ENCODE data around the gene CHMP2A. TPM values are rescaled to one million over a fixed set of nuclear protein-coding genes. Genes with fewer than 3 reads are reported as not detected.
A peak's percentile ranks its signal among the peaks of the same experiment; 100 is the strongest.
"Not testable (repeated sequence)": the region's sequence is repeated elsewhere in the genome, so short reads cannot be mapped to it uniquely, and the experiment has no call there.

The CHMP2A gene
- total RNA-seq, 2 experiments from 2014 or later: 96.4 to 108 TPM

GRCh38 chr19:58515259-58515658, 39.6 kb downstream of the CHMP2A start:
- peak overlapping the region; percentile 4 for H3K4me3 Mint-ChIP-seq
- DNase-seq (no peak), ATAC-seq (no peak)
- no peaks in the 10 kb centered on the region for H3K27me3 Mint-ChIP-seq
- CTCF ChIA-PET: interaction anchor here (1.1 to 3.5 kb wide), 2 partner anchors 15 to 65 kb away, joined by 3 to 41 read pairs; no protein-coding TSS in a partner anchor
- H3K36me3 Mint-ChIP-seq: peaks cover 9% of the 10 kb centered on the region
- no peaks in the 10 kb centered on the region for H3K9me3 Mint-ChIP-seq (ENCODE audit: low read depth)
- peak overlapping the region; percentile 69 for H3K27ac Mint-ChIP-seq
- H3K4me1 Mint-ChIP-seq: peaks cover 56% of the 10 kb centered on the region

GRCh38 chr19:58514564-58515022, 40.3 kb downstream of the CHMP2A start:
- no peak for ATAC-seq
- Mint-ChIP-seq H3K9me3 (ENCODE audit: low read depth) (no peaks in the 10 kb centered on the region), H3K4me3 (peak overlapping the region; percentile 79), H3K27me3 (no peaks in the 10 kb centered on the region), H3K4me1 (peaks cover 50% of the 10 kb centered on the region), H3K27ac (peak overlapping the region; percentile 85), H3K36me3 (peaks cover 9% of the 10 kb centered on the region)
- CTCF ChIA-PET: interaction anchor here (0.6 to 3.5 kb wide), 34 partner anchors 9 to 356 kb away, joined by 3 to 41 read pairs (median 4); partner anchors contain the start of genes CHMP2A, MZF1, TRIM28 and ZNF132
- DNase-seq: no peak

- CTCF ChIA-PET: interaction anchor here (0.6 to 3.5 kb wide), 33 partner anchors 9 to 355 kb away, joined by 3 to 41 read pairs (median 4); partner anchors contain the start of genes CHMP2A, MZF1, TRIM28 and ZNF132
- H3K27me3 Mint-ChIP-seq: no peaks in the 10 kb centered on the region
- DNase-seq (peak; percentile 97), ATAC-seq (peak; percentile 94)
- peak overlapping the region; percentile 88 for H3K27ac Mint-ChIP-seq
- H3K4me1 Mint-ChIP-seq: peaks cover 48% of the 10 kb centered on the region
- peak overlapping the region; percentile 79 for H3K4me3 Mint-ChIP-seq
- no peaks in the 10 kb centered on the region for H3K9me3 Mint-ChIP-seq (ENCODE audit: low read depth)
- peaks cover 9% of the 10 kb centered on the region for H3K36me3 Mint-ChIP-seq
Observed at GRCh38 chr19:58513694-58514563, 41.0 kb downstream of the CHMP2A start.

- Mint-ChIP-seq H3K4me3 (no peak overlapping the region), H3K4me1 (peaks cover 41% of the 10 kb centered on the region), H3K27me3 (no peaks in the 10 kb centered on the region), H3K9me3 (ENCODE audit: low read depth) (no peaks in the 10 kb centered on the region), H3K27ac (peak overlapping the region; percentile 88), H3K36me3 (peaks cover 9% of the 10 kb centered on the region)
- ATAC-seq (no peak), DNase-seq (no peak)
- CTCF ChIA-PET: interaction anchor here (1.0 to 3.5 kb wide), 20 partner anchors 8 to 187 kb away, joined by 3 to 41 read pairs (median 6); partner anchors contain the start of genes CHMP2A, MZF1, TRIM28 and ZNF324B
Observed at GRCh38 chr19:58513213-58513693, 41.7 kb downstream of the CHMP2A start.

GRCh38 chr19:58511353-58512208, 43.3 kb downstream of the CHMP2A start, which contains the start of gene SLC27A5:
TSS of gene SLC27A5 (minus strand) at chr19:58511992. CDS start at chr19:58511955, 37 bp downstream.
- peaks cover 28% of the 10 kb centered on the region for H3K4me1 Mint-ChIP-seq
- H3K36me3 Mint-ChIP-seq: peaks cover 15% of the 10 kb centered on the region
- no peaks in the 10 kb centered on the region for H3K27me3 Mint-ChIP-seq
- DNase-seq: no peak
- H3K27ac Mint-ChIP-seq: no peak within 1 kb of the TSS
- no peak within 1 kb of the TSS for H3K4me3 Mint-ChIP-seq
- ATAC-seq: no peak
- H3K9me3 Mint-ChIP-seq (ENCODE audit: low read depth): peaks cover 8% of the 10 kb centered on the region
- CTCF ChIA-PET: interaction anchor here (1.8 to 3.5 kb wide), 3 partner anchors 8 to 69 kb away, joined by 4 to 41 read pairs (median 29); partner anchors contain the start of gene ZBTB45

GRCh38 chr19:58510084-58510862, 44.6 kb downstream of the CHMP2A start:
- H3K9me3 Mint-ChIP-seq (ENCODE audit: low read depth): peaks cover 10% of the 10 kb centered on the region
- no peak overlapping the region for H3K4me3 Mint-ChIP-seq
- H3K27ac Mint-ChIP-seq: no peak overlapping the region
- CTCF ChIA-PET: interaction anchor here (1.8 kb wide), 1 partner anchor 10 kb away, joined by 4 read pairs; the partner anchor contains the start of gene ZBTB45
- peaks cover 8% of the 10 kb centered on the region for H3K36me3 Mint-ChIP-seq
- H3K4me1 Mint-ChIP-seq: peaks cover 18% of the 10 kb centered on the region
- DNase-seq (no peak), ATAC-seq (no peak)
- no peaks in the 10 kb centered on the region for H3K27me3 Mint-ChIP-seq

- Mint-ChIP-seq H3K36me3 (peaks cover 8% of the 10 kb centered on the region), H3K27ac (no peak overlapping the region), H3K9me3 (ENCODE audit: low read depth) (peaks cover 10% of the 10 kb centered on the region), H3K4me1 (peaks cover 14% of the 10 kb centered on the region), H3K4me3 (no peak overlapping the region), H3K27me3 (no peaks in the 10 kb centered on the region)
- ATAC-seq (no peak), DNase-seq (no peak)
- CTCF ChIA-PET: interaction anchor here (1.2 to 1.8 kb wide), 2 partner anchors 10 kb away, joined by 3 to 4 read pairs; partner anchors contain the start of gene ZBTB45
Observed at GRCh38 chr19:58509731-58510083, 45.2 kb downstream of the CHMP2A start.

- ATAC-seq, CTCF ChIA-PET: not testable (repeated sequence)
Observed at GRCh38 chr19:58507602-58508223, 47.2 kb downstream of the CHMP2A start.

More at GRCh38 chr19:58507602-58508223, 47.2 kb downstream of the CHMP2A start:
- H3K4me1 Mint-ChIP-seq; H3K9me3 Mint-ChIP-seq (ENCODE audit: low read depth); DNase-seq; H3K27me3 Mint-ChIP-seq; H3K27ac Mint-ChIP-seq; H3K4me3 Mint-ChIP-seq; H3K36me3 Mint-ChIP-seq: not testable (repeated sequence)

Small RNAs within 50 kb of the gene (microRNA-seq; reads per million reads assigned to microRNA genes)
- 3.4 reads per million for gene MIR6807

Other genes starting within 250 kb of the CHMP2A start
- 10 to 100 TPM; 78.3 to 82.7 TPM for gene ERVK3-1, start 249.7 kb downstream of the CHMP2A start, total RNA-seq
- 1 to 10 TPM; 4.4 to 6.3 TPM for gene ZSCAN22, start 228.1 kb downstream of the CHMP2A start, total RNA-seq
- 10 to 100 TPM; 12.2 to 12.8 TPM for gene A1BG, start 201.6 kb downstream of the CHMP2A start, total RNA-seq
- gene ZNF497, start 192.4 kb downstream of the CHMP2A start, total RNA-seq: under 1 TPM; 0.87 to 0.91 TPM
- 1 to 10 TPM in 1 of 2 experiments, under 1 TPM in 1; 0.98 to 1.2 TPM for gene ZNF837, start 174.1 kb downstream of the CHMP2A start, total RNA-seq
- gene RPS5, start 167.8 kb downstream of the CHMP2A start, total RNA-seq: 1,000 to 10,000 TPM in 1 of 2 experiments, 100 to 1,000 TPM in 1; 914 to 1,022 TPM
- gene RNF225, start 159.4 kb downstream of the CHMP2A start, total RNA-seq: under 1 TPM; 0.61 to 0.70 TPM
- gene ZNF584, start 146.5 kb downstream of the CHMP2A start, total RNA-seq: 10 to 100 TPM in 1 of 2 experiments, 1 to 10 TPM in 1; 7.8 to 11.2 TPM
- 1 to 10 TPM; 5.4 to 5.8 TPM for gene ZNF132, start 115.0 kb downstream of the CHMP2A start, total RNA-seq
- 10 to 100 TPM; 13.1 to 14.4 TPM for gene ZNF324B, start 103.5 kb downstream of the CHMP2A start, total RNA-seq
- gene ZNF324, start 88.0 kb downstream of the CHMP2A start, total RNA-seq: 10 to 100 TPM; 12.8 to 13.9 TPM
- gene ZNF446, start 78.8 kb downstream of the CHMP2A start, total RNA-seq: 1 to 10 TPM; 5.9 to 7.4 TPM
- gene SLC27A5, start 43.1 kb downstream of the CHMP2A start, total RNA-seq: 10 to 100 TPM; 22.9 to 23.6 TPM
- gene ZBTB45, start 35.3 kb downstream of the CHMP2A start, total RNA-seq: 10 to 100 TPM; 15.1 to 16.9 TPM
- gene TRIM28, start 11.0 kb downstream of the CHMP2A start, total RNA-seq: 100 to 1,000 TPM; 488 to 571 TPM
- gene UBE2M, start 3.5 kb upstream of the CHMP2A start, total RNA-seq: 100 to 1,000 TPM in 1 of 2 experiments, 10 to 100 TPM in 1; 87.6 to 109 TPM
- 10 to 100 TPM; 18.1 to 19.5 TPM for gene MZF1, start 18.2 kb upstream of the CHMP2A start, total RNA-seq

Data from activated CD8-positive, alpha-beta memory T cell treated with anti-CD3 and anti-CD28 coated beads, Interleukin-2, amount 10 ng/mL, durations not matched to agents 7 days and 5 days (primary cell).